Measurements from ENCODE around the gene DNASE1L1.
"Not testable (repeated sequence)": the region's sequence is repeated elsewhere in the genome, so short reads cannot be mapped to it uniquely, and the experiment has no call there.

DNASE1L1 gene

DNA sequence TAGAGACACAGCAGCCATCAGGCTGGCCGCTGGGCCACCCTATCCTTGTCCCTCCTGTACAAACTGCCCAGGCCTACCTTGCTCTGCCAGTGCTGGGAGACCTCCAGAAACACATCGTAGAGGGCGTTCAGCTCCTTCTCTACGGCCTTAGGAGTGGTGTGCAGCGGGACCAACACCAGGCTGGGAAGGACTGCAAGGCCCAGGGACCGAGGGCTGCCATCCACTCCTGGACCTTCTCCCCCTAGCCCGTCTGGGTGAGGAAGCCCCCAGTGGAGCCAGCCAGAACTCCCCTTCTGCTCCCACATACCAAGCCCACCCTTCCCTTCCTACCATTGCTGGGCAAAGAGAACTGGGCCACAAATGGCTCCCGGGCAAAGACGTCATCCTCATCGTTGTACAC, 5.9 kb downstream of the DNASE1L1 start:
- DNase-seq = no peak

DNA sequence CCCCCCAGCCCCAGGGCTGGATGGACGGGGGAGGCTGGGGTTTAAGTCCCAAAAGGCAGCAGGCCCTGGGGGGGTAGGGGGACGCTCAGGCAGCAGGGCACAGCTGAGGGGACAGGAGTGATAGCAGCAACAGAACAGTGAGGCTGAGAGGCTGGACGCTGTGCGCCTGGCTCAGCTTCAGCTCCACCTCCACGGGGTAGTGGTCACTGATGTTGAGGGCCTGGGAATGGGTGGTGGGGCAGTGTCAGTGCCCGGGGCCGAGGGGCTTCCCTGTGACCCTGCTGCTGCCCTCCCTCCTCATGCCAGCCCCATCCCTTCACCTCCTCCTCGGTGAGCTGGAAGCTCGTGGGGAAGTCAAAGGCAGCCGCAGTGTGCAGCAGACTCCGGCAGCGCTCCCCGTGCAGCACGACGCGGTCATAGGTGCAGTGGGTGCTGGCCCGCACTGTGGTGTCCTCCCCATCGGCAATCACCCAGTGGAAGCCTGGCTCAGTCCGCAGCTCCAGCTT, 6.4 kb downstream of the DNASE1L1 start:
- DNase-seq = no peak

DNA sequence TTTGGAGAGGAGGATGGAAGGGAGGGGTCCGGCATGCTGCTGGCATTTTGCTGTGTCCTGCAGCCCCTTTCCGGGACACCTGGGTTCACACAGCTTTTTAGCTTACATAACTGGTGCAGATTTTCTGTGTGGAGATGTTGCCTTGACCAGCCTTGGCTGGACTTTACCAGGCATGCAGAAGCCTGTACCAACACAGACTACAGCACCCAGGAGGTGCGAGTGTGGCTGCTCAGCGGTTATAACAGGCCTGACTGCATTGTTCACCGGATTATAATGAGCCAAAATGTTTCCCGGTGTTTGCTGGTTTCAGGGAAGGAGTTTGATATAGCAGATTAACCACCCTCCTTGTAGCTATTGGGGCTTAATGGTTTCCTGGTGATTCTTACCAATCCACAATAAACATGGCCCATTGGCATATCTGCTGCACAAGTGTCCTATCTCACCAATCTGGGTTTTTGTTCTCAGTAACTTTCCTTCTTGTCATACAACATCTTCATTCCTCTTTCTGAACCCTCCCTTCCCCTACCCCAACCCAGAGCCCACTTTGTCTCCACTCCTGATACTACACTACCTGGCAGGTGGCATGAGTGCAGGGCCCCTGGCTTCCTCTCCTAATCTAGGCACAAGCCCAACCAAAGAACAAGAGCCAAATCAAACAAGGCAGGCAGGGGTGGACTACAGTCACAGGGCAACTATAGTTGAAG, 7.0 kb downstream of the DNASE1L1 start:
- no peak for DNase-seq

DNA sequence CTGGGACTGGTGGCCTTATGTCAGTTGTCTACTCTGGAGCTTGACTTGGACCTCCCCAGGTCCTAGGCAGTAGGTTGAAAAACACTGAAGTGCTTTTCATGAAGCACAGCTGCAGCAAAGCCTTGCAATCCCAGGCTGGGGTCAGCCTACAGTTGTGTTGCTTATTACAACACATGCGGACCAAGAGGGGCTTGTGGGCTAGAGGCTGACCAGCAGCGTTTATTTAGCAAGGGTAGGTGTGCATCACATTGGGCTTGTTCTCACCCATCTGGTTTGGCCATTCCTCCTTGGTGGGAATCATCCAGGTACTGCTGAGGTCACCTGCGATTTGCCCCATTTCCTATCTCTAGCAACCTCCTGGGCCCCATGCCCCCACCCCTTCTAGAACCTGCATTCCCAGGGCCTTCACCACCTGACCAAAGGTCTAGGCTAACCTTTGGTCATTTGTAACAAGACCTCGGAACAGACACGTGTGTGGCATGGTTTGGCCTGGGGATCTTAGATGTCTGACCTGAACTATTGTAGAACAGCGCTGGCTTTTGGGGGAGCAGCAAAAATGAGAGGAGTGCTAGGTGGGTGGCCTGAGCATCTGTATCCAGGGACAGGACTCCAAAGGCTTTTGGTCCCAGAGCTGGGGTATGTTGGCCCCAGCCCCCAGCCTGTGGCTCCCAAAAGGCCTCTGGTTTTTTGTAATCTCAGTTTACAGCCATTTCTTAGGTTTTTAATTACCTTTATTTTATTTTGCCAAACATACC, 7.8 kb downstream of the DNASE1L1 start:
- DNase-seq = no peak

DNA sequence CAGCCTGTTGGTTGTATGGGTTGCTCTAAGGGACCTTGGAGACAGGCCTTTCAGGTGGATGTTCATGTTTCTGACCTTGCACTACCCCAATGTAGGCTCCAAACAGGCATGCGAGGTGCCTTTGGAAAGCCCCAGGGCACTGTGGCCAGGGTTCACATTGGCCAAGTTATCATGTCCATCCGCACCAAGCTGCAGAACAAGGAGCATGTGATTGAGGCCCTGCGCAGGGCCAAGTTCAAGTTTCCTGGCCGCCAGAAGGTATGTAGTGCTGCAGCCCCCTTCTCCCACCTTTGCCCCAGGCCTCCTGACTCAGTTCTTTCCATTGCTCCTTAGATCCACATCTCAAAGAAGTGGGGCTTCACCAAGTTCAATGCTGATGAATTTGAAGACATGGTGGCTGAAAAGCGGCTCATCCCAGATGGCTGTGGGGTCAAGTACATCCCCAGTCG, 8.7 kb downstream of the DNASE1L1 start:
- not testable (repeated sequence) for DNase-seq

DNA sequence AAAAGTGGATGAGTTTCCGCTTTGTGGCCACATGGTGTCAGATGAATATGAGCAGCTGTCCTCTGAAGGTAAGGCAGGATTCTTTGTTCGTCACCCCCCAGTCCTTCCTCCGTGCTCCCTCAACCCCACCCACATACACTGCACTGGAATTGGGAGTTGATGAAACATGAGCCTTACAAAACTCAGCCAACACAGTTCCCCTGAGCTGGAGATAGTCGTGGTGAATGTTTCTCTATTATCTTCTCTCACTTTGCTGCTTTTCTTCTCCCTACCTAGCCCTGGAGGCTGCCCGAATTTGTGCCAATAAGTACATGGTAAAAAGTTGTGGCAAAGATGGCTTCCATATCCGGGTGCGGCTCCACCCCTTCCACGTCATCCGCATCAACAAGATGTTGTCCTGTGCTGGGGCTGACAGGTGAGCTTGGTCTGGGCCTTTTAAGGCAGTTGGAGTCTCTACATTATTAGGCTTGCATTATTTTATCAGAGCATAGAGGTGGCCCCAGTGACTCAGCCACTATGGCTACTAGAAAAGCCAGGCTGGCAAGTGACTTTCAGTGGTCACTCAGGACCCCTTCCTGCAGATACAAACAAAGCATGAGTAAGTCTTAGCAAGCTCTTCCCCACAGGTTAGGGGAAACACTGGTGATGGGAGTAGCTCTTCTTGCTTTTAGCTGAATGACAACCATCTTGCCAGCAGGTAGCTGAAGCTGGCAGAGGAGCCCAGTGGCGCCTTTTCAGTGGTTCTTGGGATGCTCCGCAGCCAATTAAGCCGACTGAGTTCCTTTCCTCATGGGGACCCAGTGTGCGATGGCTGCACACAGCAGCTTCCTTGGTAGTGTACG, 9.3 kb downstream of the DNASE1L1 start:
- DNase-seq = peak; percentile 30 to 54

DNA sequence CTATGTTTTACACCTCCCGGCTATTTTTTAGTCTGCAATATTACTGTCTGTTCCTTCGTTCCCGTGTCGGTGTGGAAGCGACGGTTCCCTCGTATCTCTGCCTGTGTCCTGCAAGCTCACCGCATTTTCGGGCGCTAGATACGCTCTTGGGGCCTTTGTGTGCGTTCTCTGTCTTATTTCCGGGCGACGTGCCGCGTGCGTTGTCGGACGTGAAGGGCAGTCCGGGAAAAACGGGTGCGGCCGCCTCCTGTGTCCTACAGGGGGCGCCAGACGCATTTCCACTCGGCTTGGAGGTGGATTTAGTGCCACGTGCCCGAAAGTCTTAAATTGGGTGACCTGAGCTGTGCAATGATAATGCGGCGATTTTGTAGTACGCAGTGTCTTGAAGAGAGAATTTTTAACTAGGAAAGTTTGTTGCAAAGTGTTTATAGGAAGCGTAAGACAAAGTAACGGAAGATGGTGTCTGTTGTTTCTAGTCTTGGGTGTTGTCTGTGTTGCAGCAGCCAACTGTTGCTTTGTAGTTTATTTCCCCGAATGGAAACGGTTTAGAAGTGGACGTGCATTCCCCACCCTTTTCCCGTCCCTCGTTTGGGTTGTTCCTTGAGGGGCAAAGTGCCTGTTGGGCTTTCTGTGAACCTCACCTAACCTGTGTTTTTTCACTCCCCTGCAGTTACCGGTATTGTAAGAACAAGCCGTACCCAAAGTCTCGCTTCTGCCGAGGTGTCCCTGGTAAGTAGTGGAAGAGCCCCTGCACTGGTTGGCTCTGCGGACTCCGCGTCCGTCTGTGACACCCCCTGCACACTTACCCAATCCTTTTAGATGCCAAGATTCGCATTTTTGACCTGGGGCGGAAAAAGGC, 10.2 kb downstream of the DNASE1L1 start:
- DNase-seq = peak; percentile 85 to 86

DNA sequence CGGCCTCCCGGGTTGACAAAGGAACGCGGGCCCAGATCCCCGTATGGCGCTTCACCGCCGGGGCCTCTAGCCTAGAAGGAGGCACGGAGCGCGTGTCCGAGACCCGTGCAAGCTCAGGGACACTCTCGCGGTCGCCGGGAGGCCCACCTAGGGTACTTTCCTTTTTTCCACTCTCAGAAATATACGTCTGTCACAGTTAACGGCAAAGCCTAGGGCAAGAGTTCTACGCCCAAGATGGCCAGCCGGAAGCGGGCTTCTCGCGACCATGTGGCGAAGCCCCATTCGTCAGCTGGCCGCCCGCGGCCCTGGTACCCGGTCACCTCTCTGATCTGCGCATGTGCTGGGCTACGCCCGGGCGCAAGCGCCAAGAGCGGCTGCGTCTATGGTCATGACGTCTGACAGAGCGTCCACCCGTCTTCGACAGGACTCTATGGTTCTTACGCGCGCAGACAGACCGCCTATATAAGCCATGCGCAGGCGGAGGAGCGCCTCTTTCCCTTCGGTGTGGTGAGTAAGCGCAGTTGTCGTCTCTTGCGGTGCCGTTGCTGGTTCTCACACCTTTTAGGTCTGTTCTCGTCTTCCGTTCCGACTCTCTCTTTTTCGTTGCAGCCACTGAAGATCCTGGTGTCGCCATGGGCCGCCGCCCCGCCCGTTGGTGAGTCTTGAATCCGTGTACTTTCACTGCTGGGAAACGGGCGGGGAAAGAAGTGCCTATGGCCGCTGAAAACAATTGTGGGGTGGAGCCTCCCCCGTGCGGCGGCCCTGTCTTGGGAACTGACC, 11.0 kb downstream of the DNASE1L1 start, which contains the start of gene RPL10:
Gene RPL10, plus strand, starts transcription at position 490 of the 780 bp plus-strand sequence. Its CDS starts 143 bp downstream, at position 633.
- peak; percentile 94 to 97 for DNase-seq

DNA sequence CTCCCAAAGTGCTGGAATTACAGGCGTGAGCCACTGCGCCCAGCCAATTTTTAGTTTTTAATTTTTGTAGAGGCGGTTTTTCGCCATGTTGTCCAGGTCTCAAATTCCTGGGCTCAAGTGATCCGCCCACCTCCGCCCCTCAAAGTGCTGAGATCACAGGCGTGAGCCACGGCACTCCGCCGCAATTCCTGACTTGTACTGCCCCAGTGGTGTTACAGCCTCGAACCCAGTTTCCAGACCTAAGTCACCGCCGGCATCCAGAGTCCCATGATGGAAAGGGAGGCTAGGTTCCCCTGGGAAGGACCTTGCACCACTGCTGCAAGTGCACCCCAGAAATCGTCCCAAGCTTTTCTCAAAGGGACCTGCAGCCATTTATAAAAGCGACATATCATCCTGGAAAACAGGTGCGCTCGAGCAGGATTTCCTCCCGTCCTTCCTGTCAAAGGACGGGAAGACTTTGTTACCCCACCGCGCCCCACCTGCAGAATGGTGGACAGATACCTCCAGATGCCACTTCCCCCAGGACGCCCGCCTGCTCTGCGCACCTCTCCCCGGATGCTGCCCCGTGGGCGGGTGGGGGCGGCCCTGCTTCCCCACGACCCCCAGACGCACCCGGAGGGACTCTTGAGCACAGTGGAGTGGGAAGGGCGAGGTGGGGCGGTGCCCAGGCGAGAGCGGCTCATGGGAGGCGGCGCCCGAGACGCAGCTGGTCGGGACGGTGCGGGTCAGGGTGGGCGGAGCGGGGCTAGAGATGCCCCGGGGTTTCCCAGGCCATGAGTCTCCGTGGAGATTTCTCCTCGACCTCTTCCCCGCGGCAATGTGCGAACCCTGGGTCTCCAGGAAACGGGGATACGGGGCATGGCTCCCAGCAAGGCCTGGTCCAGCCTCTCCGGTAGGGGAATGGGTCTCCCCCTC, 11.8 kb downstream of the DNASE1L1 start:
- peak; percentile 62 to 74 for DNase-seq

DNA sequence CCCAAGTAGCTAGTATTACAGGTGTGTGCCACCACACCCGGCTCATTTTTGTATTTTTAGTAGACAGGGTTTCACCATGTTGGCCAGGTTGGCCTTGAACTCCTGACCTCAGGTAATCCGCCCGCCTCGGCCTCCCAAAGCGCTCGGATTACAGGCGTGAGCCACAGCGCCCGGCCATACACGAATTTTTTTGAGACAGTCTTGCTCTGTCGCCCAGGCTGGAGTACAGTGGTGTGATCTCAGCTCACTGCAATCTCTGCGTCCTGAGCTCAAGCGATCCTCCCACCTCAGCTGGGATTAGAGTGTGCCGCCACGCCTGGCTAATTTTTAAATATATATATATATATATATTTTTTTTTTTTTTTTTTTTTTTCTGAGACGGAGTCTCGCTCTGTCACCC, 12.7 kb downstream of the DNASE1L1 start:
- DNase-seq = not testable (repeated sequence)

DNA sequence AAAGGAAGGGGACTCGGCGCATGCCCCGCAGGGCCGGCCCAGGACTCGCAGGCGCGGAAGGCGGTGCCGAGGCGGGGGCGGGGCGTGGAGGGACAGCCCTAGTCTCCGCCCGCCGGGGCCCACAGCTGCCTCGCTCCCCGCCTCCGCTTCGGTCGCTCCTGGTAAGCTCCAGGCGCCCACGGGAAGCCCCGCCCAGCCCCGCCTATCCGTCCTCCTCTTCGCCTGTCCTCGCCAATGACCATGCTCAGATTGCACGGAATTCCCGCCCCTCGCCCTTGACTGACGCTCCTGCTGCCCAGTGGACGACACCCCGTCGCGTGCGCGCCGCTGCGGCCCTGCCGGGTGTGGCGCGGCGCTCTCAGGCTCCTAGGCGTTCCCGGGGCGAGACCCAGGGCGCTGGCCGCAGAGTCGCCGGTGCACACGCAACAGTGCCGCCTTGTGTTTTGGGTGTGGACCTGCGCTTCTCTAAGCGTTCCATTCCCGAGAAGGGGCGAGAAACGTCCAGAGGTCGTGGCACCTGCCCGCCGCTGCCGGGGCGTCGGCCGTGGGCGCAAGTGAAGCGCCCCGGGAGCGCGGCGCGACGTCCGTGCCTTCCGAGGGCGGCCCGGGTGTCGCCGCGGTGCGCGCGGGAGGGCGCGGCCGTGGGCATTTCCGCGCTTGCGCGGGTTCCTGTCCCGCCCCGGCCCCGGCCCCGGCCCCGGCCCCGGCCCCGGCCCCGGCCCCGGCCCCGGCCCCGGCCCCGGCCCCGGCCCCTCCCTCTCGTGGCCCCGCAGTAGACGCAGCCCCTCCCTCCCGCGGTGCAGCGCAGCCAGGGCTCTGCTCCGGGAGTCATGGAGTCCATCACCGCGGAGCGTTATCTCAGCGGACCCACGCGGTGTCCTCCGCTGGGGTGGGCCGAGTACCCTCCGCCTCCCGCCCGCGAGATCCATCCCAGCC, 19.0 kb downstream of the DNASE1L1 start:
- DNase-seq = peak in 1 of 2 donors; percentile 44

DNA sequence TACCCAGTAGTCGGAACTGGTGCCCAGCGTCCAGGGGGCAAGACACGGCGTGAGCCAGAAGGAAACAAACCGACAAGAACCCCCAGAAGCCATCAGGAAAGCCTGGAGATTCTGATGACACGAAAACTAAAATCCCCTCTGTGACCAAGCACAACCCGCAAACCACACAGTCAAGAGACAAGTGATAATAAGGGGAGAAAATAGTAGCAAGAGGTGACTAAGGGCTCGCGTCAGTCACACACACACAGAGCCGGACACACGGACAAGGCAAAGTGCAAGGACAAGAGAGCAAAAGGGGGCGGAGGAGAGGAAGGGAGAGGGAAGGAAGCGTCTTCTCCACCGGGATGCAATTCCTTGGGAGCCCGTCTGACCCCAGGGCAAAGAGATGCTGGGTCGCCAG, 20.4 kb downstream of the DNASE1L1 start:
- DNase-seq = not testable (repeated sequence)

DNA sequence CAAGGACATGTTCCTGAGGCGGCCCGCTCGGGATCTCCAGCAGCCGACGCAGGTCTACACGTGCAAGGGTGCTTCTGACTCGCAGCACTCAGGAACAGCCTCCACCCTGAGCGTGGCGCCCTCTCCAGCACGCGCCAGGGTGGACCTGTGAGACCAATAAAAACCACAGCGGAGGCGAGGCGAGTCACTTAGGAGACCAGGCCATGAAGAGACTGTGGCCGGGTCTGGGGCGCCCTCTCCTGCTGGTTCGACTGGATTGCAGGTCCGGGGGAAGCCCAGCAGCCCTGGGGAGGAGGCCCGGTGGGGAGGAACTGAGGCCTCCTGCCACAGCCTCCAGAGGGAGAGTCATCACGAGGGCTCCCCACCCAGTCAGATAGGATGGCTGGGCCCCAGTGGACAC, 21.0 kb downstream of the DNASE1L1 start:
- DNase-seq = not testable (repeated sequence)

DNA sequence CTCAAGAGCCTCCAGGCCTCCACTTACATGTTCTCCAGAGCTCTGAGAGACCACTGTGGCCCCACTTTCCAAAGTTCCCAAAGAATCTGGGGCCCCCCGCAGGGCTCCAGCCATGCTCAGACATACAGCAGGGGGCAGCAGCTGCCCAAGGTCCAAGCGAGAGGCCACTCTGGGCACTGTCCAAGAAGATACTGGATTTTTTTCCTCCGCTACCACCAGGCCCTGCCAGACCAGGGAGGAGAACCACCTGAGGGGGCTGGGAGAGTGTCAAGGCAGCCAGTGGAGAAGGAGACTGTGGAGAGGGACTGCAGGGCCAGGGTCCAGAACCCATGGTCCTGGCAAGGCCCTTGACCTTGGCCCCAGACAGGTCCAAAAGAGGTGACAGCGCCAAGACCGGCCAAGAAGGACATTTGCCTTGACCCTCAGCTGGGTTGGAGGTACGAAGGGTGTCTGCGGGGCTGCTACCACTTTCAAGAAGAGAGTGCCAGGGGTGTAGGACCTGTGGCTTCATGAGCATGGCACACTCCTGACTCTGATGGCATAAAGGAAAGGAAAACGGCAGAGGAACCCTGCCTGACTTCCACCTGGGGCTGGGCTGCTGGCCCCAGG, 24.7 kb downstream of the DNASE1L1 start:
- peak in 1 of 2 donors; percentile 0 for DNase-seq

DNA sequence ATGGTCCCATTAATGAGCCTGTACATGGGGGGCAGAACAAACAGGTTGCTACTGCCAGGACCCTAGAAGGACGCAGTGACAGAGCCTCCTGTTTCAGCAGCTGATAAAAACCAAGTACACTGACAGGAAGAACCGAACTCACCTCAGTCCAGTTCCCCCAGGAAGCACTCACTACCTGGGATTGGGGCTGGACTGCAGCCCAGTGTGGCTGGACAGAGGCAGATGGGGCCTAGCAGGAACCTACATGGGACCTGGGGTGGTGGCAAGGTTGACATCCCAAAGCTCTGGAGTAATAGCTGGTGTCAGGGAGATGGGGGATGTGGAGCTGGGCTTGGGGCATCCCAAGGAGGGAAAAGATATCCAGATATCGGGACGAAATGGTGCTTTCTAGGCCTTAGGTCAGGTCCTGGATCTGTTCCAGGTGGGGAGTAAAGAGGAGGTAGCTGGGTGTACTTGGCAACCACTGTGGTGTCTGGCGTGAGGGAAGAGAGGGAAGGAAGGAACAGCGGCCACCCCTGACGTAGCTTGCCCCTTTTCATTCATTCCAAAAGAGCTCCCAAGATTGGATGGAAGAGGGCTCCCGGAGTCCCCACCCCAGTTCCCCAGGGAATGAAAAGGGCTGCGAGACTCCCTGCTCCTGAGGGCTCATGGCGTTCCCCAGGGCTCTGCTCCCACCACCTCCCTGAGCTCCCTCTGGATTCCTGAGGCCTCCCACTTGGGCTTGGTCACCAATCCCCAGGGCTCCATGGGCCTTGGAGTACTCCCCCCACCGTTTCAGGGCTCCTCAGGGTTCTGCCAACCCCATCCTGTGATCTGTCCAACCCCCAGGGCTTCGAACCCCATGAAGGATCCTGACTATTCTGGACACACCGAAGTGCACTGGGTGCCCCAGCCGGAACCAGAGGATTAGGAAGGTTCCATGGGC, 25.4 kb downstream of the DNASE1L1 start:
- no peak for DNase-seq

DNA sequence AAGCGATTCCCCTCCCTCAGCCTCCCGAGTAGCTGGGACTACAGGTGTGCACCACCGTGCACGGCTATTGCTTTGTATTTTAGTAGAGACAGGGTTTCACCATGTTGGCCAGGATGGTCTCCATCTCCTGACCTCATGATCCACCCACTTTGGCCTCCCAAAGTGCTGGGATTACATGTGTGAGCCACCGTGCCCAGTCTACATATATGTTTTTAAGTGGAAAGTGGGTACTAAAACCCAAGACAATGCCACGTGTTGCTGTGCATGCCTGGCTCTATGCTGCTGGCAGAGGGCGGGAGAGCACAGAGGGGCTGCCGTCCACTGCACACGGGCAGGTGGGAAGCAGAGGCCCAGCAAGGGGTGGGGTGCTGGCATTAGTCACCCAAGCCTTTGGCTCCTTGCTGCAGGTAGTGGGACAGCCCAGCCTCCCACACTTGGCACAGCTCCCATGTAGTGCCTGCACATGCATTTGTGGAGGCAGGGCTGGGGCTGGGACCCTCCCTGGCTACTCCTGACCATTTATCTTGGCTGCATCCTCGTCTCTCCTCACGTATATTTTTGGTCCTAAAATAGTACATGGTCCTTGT, 26.5 kb downstream of the DNASE1L1 start:
- DNase-seq = no peak

DNA sequence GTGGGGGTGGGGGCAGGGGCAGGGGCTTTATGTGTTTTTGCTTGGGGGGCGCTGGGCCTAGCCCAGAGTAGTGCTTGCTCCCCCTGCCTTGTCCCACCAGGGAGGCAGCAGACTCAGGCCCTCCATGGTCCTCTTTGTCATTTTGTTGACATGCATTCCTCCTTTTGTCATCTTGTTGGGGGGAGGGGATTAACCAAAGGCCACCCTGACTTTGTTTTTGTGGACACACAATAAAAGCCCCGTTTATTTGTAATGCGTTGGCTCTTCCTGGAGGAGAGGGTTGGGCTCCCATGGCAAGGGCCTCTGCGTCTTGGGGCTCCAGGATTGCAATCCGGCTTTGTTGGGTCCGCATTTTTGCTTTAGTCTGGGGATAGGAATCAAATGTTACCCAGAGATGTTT, 27.8 kb downstream of the DNASE1L1 start:
- DNase-seq = no peak

Data from CD4-positive, alpha-beta T cell treated with Interleukin-1 beta for 1 hour (primary cell).